ENCODE data around the gene METAP1D. TPM values are rescaled to one million over a fixed set of nuclear protein-coding genes. Genes with fewer than 3 reads are reported as not detected.
"Not testable (repeated sequence)": the region's sequence is repeated elsewhere in the genome, so short reads cannot be mapped to it uniquely, and the experiment has no call there.

METAP1D gene
- total and polyA plus RNA-seq, 9 donors = 7.0 to 14.3 (median 10.9) TPM

GRCh38 chr2:171995586-171995985 is 4.2 kb upstream of the METAP1D start:
- no peak for DNase-seq
- no peak for TF ChIP-seq POLR2A (IDR thresholded peaks at IDR 0.05)
- no peak for TF ChIP-seq EP300 (IDR thresholded peaks at IDR 0.05)
- TF ChIP-seq, protein P1, sequence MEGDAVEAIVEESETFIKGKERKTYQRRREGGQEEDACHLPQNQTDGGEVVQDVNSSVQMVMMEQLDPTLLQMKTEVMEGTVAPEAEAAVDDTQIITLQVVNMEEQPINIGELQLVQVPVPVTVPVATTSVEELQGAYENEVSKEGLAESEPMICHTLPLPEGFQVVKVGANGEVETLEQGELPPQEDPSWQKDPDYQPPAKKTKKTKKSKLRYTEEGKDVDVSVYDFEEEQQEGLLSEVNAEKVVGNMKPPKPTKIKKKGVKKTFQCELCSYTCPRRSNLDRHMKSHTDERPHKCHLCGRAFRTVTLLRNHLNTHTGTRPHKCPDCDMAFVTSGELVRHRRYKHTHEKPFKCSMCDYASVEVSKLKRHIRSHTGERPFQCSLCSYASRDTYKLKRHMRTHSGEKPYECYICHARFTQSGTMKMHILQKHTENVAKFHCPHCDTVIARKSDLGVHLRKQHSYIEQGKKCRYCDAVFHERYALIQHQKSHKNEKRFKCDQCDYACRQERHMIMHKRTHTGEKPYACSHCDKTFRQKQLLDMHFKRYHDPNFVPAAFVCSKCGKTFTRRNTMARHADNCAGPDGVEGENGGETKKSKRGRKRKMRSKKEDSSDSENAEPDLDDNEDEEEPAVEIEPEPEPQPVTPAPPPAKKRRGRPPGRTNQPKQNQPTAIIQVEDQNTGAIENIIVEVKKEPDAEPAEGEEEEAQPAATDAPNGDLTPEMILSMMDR (IDR thresholded peaks at IDR 0.05) = no peak
- H3K27ac ChIP-seq = peak overlapping the region in 1 of 2 donors; percentile 35
- H3K4me1 ChIP-seq (ENCODE audit: insufficient read depth) = peaks cover 9% of the 10 kb centered on the region
- intact Hi-C loops (cut with DNase I) = no loop called here
- no peaks in the 10 kb centered on the region for H3K9me3 ChIP-seq
- no peaks in the 10 kb centered on the region for H3K27me3 ChIP-seq
- no peak overlapping the region for H3K4me3 ChIP-seq
- no peaks in the 10 kb centered on the region for H3K36me3 ChIP-seq
- WGBS, 3 donors = 10 to 38% (median 12%) methylated on average over 5 of the region's 5 CpGs

DNA sequence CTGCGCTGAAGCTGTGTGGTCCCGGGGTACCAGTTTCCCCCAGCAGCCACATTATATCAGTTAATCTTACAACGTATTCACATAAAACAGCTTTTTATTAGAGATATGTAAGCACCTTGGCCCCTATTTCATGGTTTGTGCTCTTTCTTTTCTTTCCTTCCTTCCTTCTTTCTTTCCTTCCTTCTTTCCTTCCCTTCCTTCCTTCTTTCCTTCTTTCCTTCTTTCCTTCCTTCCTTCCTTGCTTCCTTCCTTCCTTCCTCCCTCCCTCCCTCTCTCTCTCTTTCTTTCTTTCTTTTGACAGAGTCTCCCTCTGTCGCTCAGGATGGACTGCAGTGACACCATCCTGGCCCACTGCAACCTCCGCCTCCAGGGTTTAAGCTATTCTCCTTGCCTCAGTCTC is 3.7 kb upstream of the METAP1D start:
- Histone ChIP-seq H3K4me3 (no peak overlapping the region), H3K9me3 (no peaks in the 10 kb centered on the region), H3K27me3 (no peaks in the 10 kb centered on the region), H3K27ac (peak overlapping the region in 1 of 2 donors; percentile 35), H3K4me1 (ENCODE audit: insufficient read depth) (peaks cover 9% of the 10 kb centered on the region), H3K36me3 (no peaks in the 10 kb centered on the region)
- intact Hi-C loops (cut with DNase I) = no loop called here
- 41 to 57% (median 46%) methylated on average over 5 of the region's 5 CpGs for WGBS, 3 donors
- DNase-seq = no peak
- no peak for TF ChIP-seq EP300 (IDR thresholded peaks at IDR 0.05)

DNA sequence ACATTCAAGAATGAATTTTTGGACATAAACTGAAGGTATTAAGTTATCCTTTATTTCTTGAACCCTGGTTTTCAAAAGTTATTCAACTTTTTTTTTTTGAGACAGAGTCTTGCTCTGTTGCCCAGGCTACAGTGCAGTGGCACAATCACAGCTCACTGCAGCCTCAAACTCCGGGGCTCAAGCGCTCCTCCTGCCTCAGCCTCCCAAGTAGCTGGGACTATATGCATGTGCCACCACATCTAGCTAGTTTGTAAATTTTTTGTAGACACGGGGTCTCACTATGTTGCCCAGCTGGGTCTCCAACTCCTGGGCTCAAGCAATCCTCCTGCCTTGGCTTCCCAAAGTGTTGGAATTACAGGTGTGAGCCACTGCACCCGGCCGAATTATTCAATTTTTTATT is 2.7 kb upstream of the METAP1D start:
- H3K4me1 ChIP-seq (ENCODE audit: insufficient read depth); H3K27me3 ChIP-seq; H3K9me3 ChIP-seq; intact Hi-C loops (cut with DNase I); H3K36me3 ChIP-seq; H3K4me3 ChIP-seq; H3K27ac ChIP-seq; DNase-seq: not testable (repeated sequence)
- 93 to 95% (median 94%) methylated on average over 5 of the region's 5 CpGs for WGBS, 3 donors

DNA sequence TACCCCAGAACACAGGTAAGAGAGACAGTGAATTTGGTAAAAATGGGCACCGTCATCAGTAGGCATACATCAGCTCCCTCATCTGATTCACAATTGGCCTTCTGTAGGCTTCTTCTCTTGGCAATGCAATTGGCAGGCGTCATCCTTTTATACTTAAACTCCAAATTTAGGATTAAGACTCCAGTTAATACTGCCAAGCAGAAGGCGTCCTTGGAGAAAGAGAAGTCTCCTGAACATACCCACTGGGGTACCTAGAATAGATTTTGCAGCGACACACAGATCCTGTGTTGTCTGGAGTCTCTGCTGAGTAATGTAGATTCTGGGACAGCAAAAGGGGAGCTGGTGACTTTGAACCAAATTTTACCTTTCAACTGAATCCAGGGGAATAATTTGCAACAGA is 592 bp upstream of the METAP1D start:
- TF ChIP-seq, protein P1 (IDR thresholded peaks at IDR 0.05) = no peak
- TF ChIP-seq EP300 (IDR thresholded peaks at IDR 0.05) (no peak), POLR2A (IDR thresholded peaks at IDR 0.05) (no peak)
- Histone ChIP-seq H3K4me3 (peak overlapping the region; percentile 61), H3K36me3 (no peaks in the 10 kb centered on the region), H3K27me3 (no peaks in the 10 kb centered on the region), H3K27ac (no peak overlapping the region), H3K9me3 (no peaks in the 10 kb centered on the region), H3K4me1 (ENCODE audit: insufficient read depth) (peaks cover 9% of the 10 kb centered on the region)
- intact Hi-C loops (cut with DNase I) = no loop called here
- no peak for DNase-seq
- 17 to 39% (median 25%) methylated on average over 4 of the region's 4 CpGs for WGBS, 3 donors

DNA sequence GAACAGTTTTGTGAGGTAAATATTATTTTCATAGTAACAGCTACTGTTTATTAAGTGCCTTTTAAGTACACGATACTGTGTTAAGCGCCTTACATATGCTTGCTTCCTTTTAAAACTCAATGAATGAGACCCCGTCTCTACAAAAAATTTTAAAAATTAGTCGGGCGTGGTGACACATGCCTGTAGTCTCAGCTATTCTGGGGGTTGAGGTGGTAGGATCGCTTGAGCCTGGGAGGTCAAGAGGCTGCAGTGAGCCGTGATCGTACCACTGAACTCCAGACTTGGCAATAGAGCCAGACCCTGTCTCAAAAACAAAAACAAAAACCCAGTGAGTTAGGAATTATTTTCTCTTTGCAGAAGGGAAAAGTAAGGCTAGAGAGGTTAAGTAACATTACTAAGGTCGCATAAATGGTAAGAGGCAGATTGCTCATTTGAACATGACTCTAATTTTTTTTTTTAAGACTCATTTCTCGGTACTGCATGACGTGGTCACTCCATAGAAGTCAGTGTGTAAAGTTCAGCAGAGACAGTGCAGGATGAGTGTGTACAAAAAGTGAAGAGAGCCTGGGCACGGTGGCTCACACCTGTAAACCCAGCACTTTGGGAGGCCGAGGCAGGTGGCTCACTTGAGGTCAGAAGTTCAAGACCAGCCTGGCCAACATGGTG is 1.1 kb downstream of the METAP1D start:
- 59 to 79% (median 68%) methylated on average over 13 of the region's 13 CpGs for WGBS, 3 donors
- Histone ChIP-seq H3K4me1 (ENCODE audit: insufficient read depth) (peaks cover 4% of the 10 kb centered on the region), H3K4me3 (no peak overlapping the region), H3K9me3 (no peaks in the 10 kb centered on the region), H3K27ac (no peak overlapping the region), H3K27me3 (no peaks in the 10 kb centered on the region), H3K36me3 (no peaks in the 10 kb centered on the region)
- no peak for TF ChIP-seq POLR2A (IDR thresholded peaks at IDR 0.05)
- TF ChIP-seq, protein P1 (IDR thresholded peaks at IDR 0.05) = no peak
- TF ChIP-seq EP300 (IDR thresholded peaks at IDR 0.05) = no peak
- no peak for DNase-seq
- intact Hi-C loops (cut with DNase I) = no loop called here
